Karpas-422 (cell line): ENCODE results near the gene KLF16. TPM values are rescaled to one million over a fixed set of nuclear protein-coding genes. Genes with fewer than 3 reads are reported as not detected.

Experiments
- DNase-seq: peaks from one replicate; pipeline ENCODE4 v3.0.0-alpha.2; 2015
- H2AFZ ChIP-seq: fragments of 200-600 bp; sonication (generic); 2 replicates; pipeline ENCODE4 v1.6.1; 2014; ENCODE audit warnings: antibody characterized with exemption, low read length, mixed read lengths
- H3K27ac ChIP-seq: fragments of 200-600 bp; sonication (generic); 2 replicates; pipeline ENCODE4 v1.5.1; 2014; ENCODE audit warnings: mild to moderate bottlenecking, low read length, moderate library complexity
- H3K27me3 ChIP-seq: fragments of 200-600 bp; sonication (generic); 2 replicates; pipeline ENCODE4 v1.6.1; 2014; ENCODE audit warnings: low read length, mixed read lengths
- H3K36me3 ChIP-seq: fragments of 200-600 bp; sonication (generic); 2 replicates; pipeline ENCODE4 v1.6.1; 2014; ENCODE audit warnings: low read length, mixed read lengths; ENCODE audit not compliant: insufficient read depth
- H3K4me1 ChIP-seq: fragments of 200-600 bp; sonication (generic); 2 replicates; pipeline ENCODE4 v1.6.1; 2014; ENCODE audit warnings: mild to moderate bottlenecking, low read length, mixed read lengths
- H3K4me2 ChIP-seq: fragments of 200-600 bp; sonication (generic); 2 replicates; pipeline ENCODE4 v1.6.1; 2014; ENCODE audit warnings: low read length, low read depth, mild to moderate bottlenecking; ENCODE audit not compliant: poor library complexity, severe bottlenecking
- H3K4me3 ChIP-seq: fragments of 200-600 bp; sonication (generic); 2 replicates; pipeline ENCODE4 v1.5.1; 2014; ENCODE audit warnings: mild to moderate bottlenecking, antibody characterized with exemption, low read length, mixed read lengths
- H3K79me2 ChIP-seq: fragments of 200-600 bp; sonication (generic); 2 replicates; pipeline ENCODE4 v1.6.1; 2014; ENCODE audit warnings: mild to moderate bottlenecking, low read length, mixed read lengths
- H3K9ac ChIP-seq: fragments of 200-600 bp; sonication (generic); 2 replicates; pipeline ENCODE4 v1.6.0; 2014; ENCODE audit warnings: low read length
- H3K9me2 ChIP-seq: fragments of 200-600 bp; sonication (generic), shearing (Covaris generic); replicated peaks from 2 replicates; pipeline ENCODE4 v1.6.0; 2014; ENCODE audit warnings: mild to moderate bottlenecking, low read length, moderate library complexity; ENCODE audit not compliant: insufficient read depth
- H3K9me3 ChIP-seq: fragments of 300-700, 200-600 bp; sonication (generic); 2 replicates; pipeline ENCODE4 v1.6.1; 2014; ENCODE audit warnings: low read length, mixed read lengths
- H4K20me1 ChIP-seq: fragments of 200-600 bp; sonication (generic); 2 replicates; pipeline ENCODE4 v1.6.1; 2014; ENCODE audit warnings: mild to moderate bottlenecking, antibody characterized with exemption, low read length, low read depth; ENCODE audit not compliant: insufficient read depth
- total RNA-seq: library from RNA; depleted of rRNA; stranded (reverse); fragments of >200 nt; shearing (Covaris generic); gene quantifications from 2 replicates; pipeline ENCODE4 v1.2.3, GENCODE V29; 2014; ENCODE audit warnings: low replicate concordance; rRNA removed

KLF16 gene
- total RNA-seq, result 12.8 and 13.2 TPM in 2 replicates

- H3K4me2 ChIP-seq, result peak within 1 kb of the TSS; percentile 95
- no peak within 1 kb of the TSS for H2AFZ ChIP-seq
- H3K4me1 ChIP-seq, result peaks cover 39% of the 10 kb centered on the region
- H3K9me3 ChIP-seq, result no peaks in the 10 kb centered on the region
- peak within 1 kb of the TSS; percentile 94 for H3K27ac ChIP-seq
- no peak for DNase-seq
- no peaks in the 10 kb centered on the region for H3K27me3 ChIP-seq
- H3K36me3 ChIP-seq, result no peaks in the 10 kb centered on the region
- H3K79me2 ChIP-seq, result peaks cover 51% of the 10 kb centered on the region
- H3K9ac ChIP-seq, result peak within 1 kb of the TSS; percentile 97
- peak within 1 kb of the TSS; percentile 93 for H3K4me3 ChIP-seq
- no peaks in the 10 kb centered on the region for H3K9me2 ChIP-seq
- peaks cover 39% of the 10 kb centered on the region; the same call in 1 of the 2 replicates for H4K20me1 ChIP-seq
These were observed at the start of gene KLF16 for GRCh38 chr19:1863328-1863637. Gene KLF16 (minus strand): TSS chr19:1863579. CDS start chr19:1863497, 82 bp downstream.

DNA sequence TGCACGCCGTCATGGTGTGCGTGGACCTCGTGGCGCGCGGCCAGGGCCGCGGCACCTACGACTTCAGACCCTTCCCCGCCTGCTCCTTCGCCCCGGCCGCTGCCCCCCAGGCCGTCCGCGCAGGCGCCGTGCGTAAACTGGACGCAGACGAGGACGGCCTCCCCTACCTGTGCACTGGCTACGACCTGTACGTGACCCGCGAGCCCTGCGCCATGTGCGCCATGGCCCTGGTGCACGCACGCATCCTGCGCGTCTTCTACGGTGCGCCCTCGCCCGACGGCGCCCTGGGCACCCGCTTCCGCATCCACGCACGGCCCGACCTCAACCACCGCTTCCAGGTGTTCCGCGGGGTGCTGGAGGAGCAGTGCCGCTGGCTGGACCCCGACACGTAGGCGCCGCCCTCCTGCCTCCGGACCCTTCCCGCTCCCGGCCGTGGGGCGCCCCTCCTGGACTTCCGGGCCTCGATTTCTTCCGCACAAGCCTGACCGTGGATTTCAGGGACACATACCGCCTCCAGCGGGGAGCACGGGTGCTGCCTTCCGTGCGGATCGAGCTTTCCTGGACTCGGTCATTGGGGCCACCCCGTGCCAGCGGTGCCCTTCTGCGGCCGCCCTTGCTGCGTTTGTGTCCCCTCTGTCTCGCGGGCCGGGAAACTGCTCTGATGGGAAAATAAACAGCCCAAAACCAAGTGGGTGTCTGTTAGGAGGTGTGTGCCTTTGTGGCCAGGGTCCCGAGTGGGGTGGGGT lies 49.6 kb upstream of the KLF16 start:
- H3K4me2 ChIP-seq, result no peak overlapping the region
- no peaks in the 10 kb centered on the region for H3K27me3 ChIP-seq
- H3K9me3 ChIP-seq, result no peaks in the 10 kb centered on the region
- DNase-seq, result no peak
- no peaks in the 10 kb centered on the region for H4K20me1 ChIP-seq
- H3K79me2 ChIP-seq, result peaks cover 45% of the 10 kb centered on the region
- H3K36me3 ChIP-seq, result no peaks in the 10 kb centered on the region
- H3K27ac ChIP-seq, result no peak overlapping the region
- H3K4me3 ChIP-seq, result no peak overlapping the region
- no peak overlapping the region for H2AFZ ChIP-seq
- H3K4me1 ChIP-seq, result no peaks in the 10 kb centered on the region
- H3K9ac ChIP-seq, result no peak overlapping the region
- H3K9me2 ChIP-seq, result no peaks in the 10 kb centered on the region

DNA sequence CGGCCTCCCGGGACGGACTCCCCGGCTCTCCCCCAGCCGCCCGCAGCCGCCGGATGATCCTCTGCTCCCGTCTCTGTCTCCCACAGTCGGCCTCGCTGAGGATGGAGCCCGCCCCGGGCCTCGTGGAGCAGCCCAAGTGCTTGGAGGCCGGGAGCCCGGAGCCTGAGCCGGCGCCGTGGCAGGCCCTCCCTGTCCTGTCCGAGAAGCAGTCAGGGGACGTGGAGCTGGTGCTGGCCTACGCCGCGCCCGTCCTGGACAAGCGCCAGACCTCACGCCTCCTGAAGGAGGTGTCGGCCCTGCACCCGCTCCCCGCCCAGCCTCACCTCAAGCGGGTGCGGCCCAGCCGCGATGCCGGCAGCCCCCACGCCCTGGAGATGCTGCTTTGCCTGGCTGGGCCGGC lies 48.6 kb upstream of the KLF16 start:
- Histone ChIP-seq H3K9me2 (no peaks in the 10 kb centered on the region), H3K36me3 (no peaks in the 10 kb centered on the region), H2AFZ (no peak overlapping the region), H3K4me3 (no peak overlapping the region), H3K9me3 (no peaks in the 10 kb centered on the region), H3K4me1 (no peaks in the 10 kb centered on the region), H3K4me2 (no peak overlapping the region), H3K27ac (no peak overlapping the region), H3K9ac (no peak overlapping the region), H3K27me3 (no peaks in the 10 kb centered on the region), H3K79me2 (peaks cover 54% of the 10 kb centered on the region), H4K20me1 (no peaks in the 10 kb centered on the region)
- no peak for DNase-seq

GRCh38 chr19:1911098-1911497 lies 47.7 kb upstream of the KLF16 start:
- Histone ChIP-seq H4K20me1 (no peaks in the 10 kb centered on the region), H3K4me1 (peaks cover 1% of the 10 kb centered on the region), H3K4me3 (no peak overlapping the region), H3K79me2 (peaks cover 63% of the 10 kb centered on the region), H2AFZ (no peak overlapping the region), H3K27me3 (no peaks in the 10 kb centered on the region), H3K9me3 (no peaks in the 10 kb centered on the region), H3K27ac (no peak overlapping the region), H3K9me2 (no peaks in the 10 kb centered on the region), H3K9ac (no peak overlapping the region), H3K36me3 (no peaks in the 10 kb centered on the region), H3K4me2 (no peak overlapping the region)
- no peak for DNase-seq

- Histone ChIP-seq H3K4me1 (peaks cover 7% of the 10 kb centered on the region), H3K4me2 (no peak overlapping the region)
These were observed 46.8 kb upstream of the KLF16 start for GRCh38 chr19:1910177-1910576.

GRCh38 chr19:1909761-1910080 lies 46.3 kb upstream of the KLF16 start:
- Histone ChIP-seq H3K4me1 (peaks cover 9% of the 10 kb centered on the region), H3K27ac (no peak overlapping the region), H3K27me3 (no peaks in the 10 kb centered on the region), H3K4me2 (no peak overlapping the region), H2AFZ (no peak overlapping the region), H3K36me3 (no peaks in the 10 kb centered on the region), H3K9me3 (no peaks in the 10 kb centered on the region), H3K9ac (no peak overlapping the region), H3K79me2 (peaks cover 68% of the 10 kb centered on the region), H4K20me1 (no peaks in the 10 kb centered on the region), H3K9me2 (no peaks in the 10 kb centered on the region), H3K4me3 (no peak overlapping the region)
- DNase-seq, result no peak

More at GRCh38 chr19:1910177-1910576, 46.8 kb upstream of the KLF16 start:
- H3K27me3 ChIP-seq, result no peaks in the 10 kb centered on the region
- H3K4me3 ChIP-seq, result no peak overlapping the region
- H3K9me2 ChIP-seq, result no peaks in the 10 kb centered on the region
- no peak overlapping the region for H3K9ac ChIP-seq
- no peaks in the 10 kb centered on the region for H3K36me3 ChIP-seq
- peaks cover 68% of the 10 kb centered on the region for H3K79me2 ChIP-seq
- H2AFZ ChIP-seq, result no peak overlapping the region
- H3K9me3 ChIP-seq, result no peaks in the 10 kb centered on the region
- H3K27ac ChIP-seq, result no peak overlapping the region
- no peak for DNase-seq
- no peaks in the 10 kb centered on the region for H4K20me1 ChIP-seq

DNA sequence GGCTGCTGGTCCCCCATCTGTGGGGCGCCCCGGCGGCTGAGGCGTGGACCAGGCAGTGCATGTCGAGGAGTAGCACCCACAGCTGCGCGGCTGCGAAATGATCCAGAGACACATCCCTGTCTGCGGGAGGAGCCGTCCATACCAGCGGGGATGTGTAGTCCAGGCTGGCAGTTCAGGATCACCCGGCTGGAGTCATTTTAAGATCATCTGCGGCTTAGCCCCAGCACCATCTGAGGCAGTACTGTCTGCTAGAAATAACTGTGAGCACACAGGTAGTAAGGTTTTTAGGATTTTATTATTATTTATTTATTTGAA lies 44.9 kb upstream of the KLF16 start:
- no peak overlapping the region for H3K27ac ChIP-seq
- DNase-seq, result no peak
- H3K9ac ChIP-seq, result no peak overlapping the region
- peaks cover 23% of the 10 kb centered on the region for H3K4me1 ChIP-seq
- H3K27me3 ChIP-seq, result no peaks in the 10 kb centered on the region
- no peaks in the 10 kb centered on the region for H4K20me1 ChIP-seq
- no peaks in the 10 kb centered on the region for H3K9me2 ChIP-seq
- no peak overlapping the region for H2AFZ ChIP-seq
- no peak overlapping the region for H3K4me2 ChIP-seq
- H3K4me3 ChIP-seq, result no peak overlapping the region
- H3K36me3 ChIP-seq, result no peaks in the 10 kb centered on the region
- no peaks in the 10 kb centered on the region for H3K9me3 ChIP-seq
- H3K79me2 ChIP-seq, result peaks cover 64% of the 10 kb centered on the region

DNA sequence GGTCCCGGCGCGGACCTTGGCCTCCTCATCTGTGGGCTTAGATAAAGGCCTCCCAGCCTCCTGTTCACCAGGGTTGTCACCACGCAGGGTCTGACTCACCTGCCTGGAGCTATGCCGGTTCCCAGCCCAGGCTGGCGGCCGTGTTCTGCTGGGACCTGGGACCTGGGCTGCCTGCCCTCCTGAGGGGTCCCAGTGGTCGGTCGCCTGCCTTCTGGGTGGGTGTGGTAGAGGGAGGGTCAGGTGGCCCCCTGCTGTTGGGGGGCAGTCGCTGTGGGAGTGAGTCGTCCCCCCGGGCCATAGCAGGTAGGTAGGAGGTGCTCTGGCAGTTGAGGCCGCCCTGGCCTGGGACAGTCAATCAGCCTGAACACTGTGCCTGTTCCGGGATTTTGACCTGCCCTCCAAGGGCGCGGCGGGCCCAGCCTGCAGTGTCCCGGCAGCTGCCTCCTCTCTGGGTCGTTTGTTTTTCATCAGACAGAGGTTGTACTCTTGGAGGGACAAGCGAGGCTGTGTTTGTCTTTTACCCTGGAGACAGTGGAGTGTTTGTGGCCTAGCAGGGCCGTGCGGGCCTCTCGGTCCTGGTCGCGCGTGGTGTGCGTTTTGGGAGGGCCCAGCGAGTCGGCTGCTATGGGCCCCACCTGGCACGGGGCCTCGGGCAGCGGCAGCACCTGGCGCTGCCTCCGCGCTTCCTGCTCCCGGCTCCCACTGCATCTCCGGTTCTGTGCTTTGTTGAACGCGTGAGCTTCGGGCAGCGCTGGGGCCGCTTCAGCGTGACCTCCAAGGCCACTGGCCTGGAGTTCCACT lies 44.4 kb upstream of the KLF16 start:
- Histone ChIP-seq H3K4me2 (no peak overlapping the region), H3K4me1 (peaks cover 29% of the 10 kb centered on the region), H3K9ac (no peak overlapping the region), H3K9me3 (no peaks in the 10 kb centered on the region), H3K36me3 (no peaks in the 10 kb centered on the region), H4K20me1 (no peaks in the 10 kb centered on the region), H3K4me3 (no peak overlapping the region), H3K79me2 (peaks cover 60% of the 10 kb centered on the region), H3K27me3 (no peaks in the 10 kb centered on the region), H3K9me2 (no peaks in the 10 kb centered on the region), H3K27ac (no peak overlapping the region), H2AFZ (no peak overlapping the region)
- no peak for DNase-seq
